RPMI7951 (cell line): Measurements from ENCODE around the gene HADHA. TPM values are rescaled to one million over a fixed set of nuclear protein-coding genes. Genes with fewer than 3 reads are reported as not detected.

Source experiments
- DNase-seq: peaks from one replicate; pipeline ENCODE4 v3.0.0-alpha.2; 2012; ENCODE audit warnings: low read depth
- total RNA-seq: library from RNA; depleted of rRNA; stranded (reverse); fragments of >200 nt; shearing (Covaris generic); gene quantifications from 2 replicates; pipeline ENCODE4 v1.2.3, GENCODE V29; 2014

HADHA gene
- total RNA-seq, 1 experiment from 2014 or later = 164 TPM

GRCh38 chr2:26174691-26175465 is 69.6 kb downstream of the HADHA start:
- DNase-seq = no peak

GRCh38 chr2:26173776-26174482 is 70.5 kb downstream of the HADHA start:
- no peak for DNase-seq

- no peak for DNase-seq
Observed at GRCh38 chr2:26172871-26173775, 71.3 kb downstream of the HADHA start, which contains the start of gene GAREM2. GAREM2 (plus strand) TSS chr2:26173088; CDS start chr2:26173221, 133 bp downstream.

- DNase-seq = no peak
Observed at GRCh38 chr2:26172189-26172870, 72.1 kb downstream of the HADHA start.

GRCh38 chr2:26170795-26171194 is 73.6 kb downstream of the HADHA start:
- DNase-seq = no peak

- no peak for DNase-seq
Observed at GRCh38 chr2:26169681-26170414, 74.6 kb downstream of the HADHA start.

- no peak for DNase-seq
Observed at GRCh38 chr2:26169226-26169625, 75.2 kb downstream of the HADHA start.

- no peak for DNase-seq
Observed at GRCh38 chr2:26168785-26169184, 75.6 kb downstream of the HADHA start.

- DNase-seq = peak; percentile 23
Observed at GRCh38 chr2:26166541-26166940, 77.9 kb downstream of the HADHA start.

- DNase-seq = no peak
Observed at GRCh38 chr2:26165403-26165802, 79.0 kb downstream of the HADHA start.

GRCh38 chr2:26164641-26165211 is 79.7 kb downstream of the HADHA start:
- DNase-seq = no peak

GRCh38 chr2:26164231-26164630 is 80.2 kb downstream of the HADHA start:
- DNase-seq = no peak

- no peak for DNase-seq
Observed at GRCh38 chr2:26162963-26163362, 81.5 kb downstream of the HADHA start.

GRCh38 chr2:26161926-26162325 is 82.5 kb downstream of the HADHA start:
- DNase-seq = no peak

- no peak for DNase-seq
Observed at GRCh38 chr2:26157580-26157979, 86.9 kb downstream of the HADHA start.

- no peak for DNase-seq
Observed at GRCh38 chr2:26150243-26150642, 94.2 kb downstream of the HADHA start.

- DNase-seq = no peak
Observed at GRCh38 chr2:26148501-26148900, 95.9 kb downstream of the HADHA start.

GRCh38 chr2:26144953-26145680 is 99.3 kb downstream of the HADHA start:
- peak; percentile 67 for DNase-seq

GRCh38 chr2:26144031-26144430 is 100.4 kb downstream of the HADHA start:
- no peak for DNase-seq
